Activated CD8-positive, alpha-beta T cell treated with anti-CD3 and anti-CD28 coated beads for 36 hours (primary cell): Measurements from ENCODE around the gene UBE2J2. TPM values are rescaled to one million over a fixed set of nuclear protein-coding genes. Genes with fewer than 3 reads are reported as not detected.
"Not testable (repeated sequence)": the region's sequence is repeated elsewhere in the genome, so short reads cannot be mapped to it uniquely, and the experiment has no call there.

ENCODE experiments used
- ATAC-seq: fragments of 200-7000 bp; cut with Tn5 transposase; one replicate; pipeline ENCODE4 v1.10.0; 2021; ENCODE audit warnings: mild to moderate bottlenecking, moderate library complexity
- CTCF ChIA-PET: fragments of 350-600 bp; sonication (Branson Sonifier 250); formaldehyde crosslinking; loops from one replicate; lab custom pipeline; 2021; ENCODE audit warnings: antibody characterized with exemption; lab: Charles Lee
- POLR2A ChIA-PET: fragments of 350-600 bp; sonication (Branson Sonifier 250); formaldehyde crosslinking; loops from one replicate; lab custom pipeline; 2021; ENCODE audit warnings: antibody characterized with exemption; lab: Charles Lee
- DNase-seq: peaks from one replicate; pipeline ENCODE4 v3.0.0-alpha.2; 2020
- H3K27ac Mint-ChIP-seq: one replicate; pipeline ENCODE4 v1.8.0; 2021; ENCODE audit warnings: mild to moderate bottlenecking, mixed read lengths
- H3K27me3 Mint-ChIP-seq: one replicate; pipeline ENCODE4 v1.8.0; 2021; ENCODE audit warnings: mixed read lengths
- H3K36me3 Mint-ChIP-seq: one replicate; pipeline ENCODE4 v1.8.0; 2021; ENCODE audit warnings: low read depth, mixed read lengths
- H3K4me1 Mint-ChIP-seq: one replicate; pipeline ENCODE4 v1.8.0; 2021; ENCODE audit warnings: low read depth, mixed read lengths
- H3K4me3 Mint-ChIP-seq: one replicate; pipeline ENCODE4 v1.8.0; 2021; ENCODE audit warnings: mild to moderate bottlenecking, moderate library complexity, mixed read lengths
- H3K9me3 Mint-ChIP-seq: one replicate; pipeline ENCODE4 v1.8.0; 2021; ENCODE audit warnings: mixed read lengths
- intact Hi-C: fragments of 100-400 bp; cut with micrococcal nuclease; formaldehyde crosslinking; loops from one replicate; pipeline ENCODE4 v1.10.0; 2022
- total RNA-seq, 2 experiments: library from RNA; stranded (reverse); gene quantifications; one replicate each; pipeline ENCODE4 v1.2.3, GENCODE V29; 2021
- TF ChIP-seq, protein P1 (sequence below): fragments of 200-600 bp; IDR thresholded peaks from one replicate; pipeline ENCODE4 v1.8.0; 2022; ENCODE audit warnings: antibody characterized with exemption, mild to moderate bottlenecking

UBE2J2 gene
- total RNA-seq, 2 experiments from 2014 or later, result 52.3 to 59.2 TPM

DNA sequence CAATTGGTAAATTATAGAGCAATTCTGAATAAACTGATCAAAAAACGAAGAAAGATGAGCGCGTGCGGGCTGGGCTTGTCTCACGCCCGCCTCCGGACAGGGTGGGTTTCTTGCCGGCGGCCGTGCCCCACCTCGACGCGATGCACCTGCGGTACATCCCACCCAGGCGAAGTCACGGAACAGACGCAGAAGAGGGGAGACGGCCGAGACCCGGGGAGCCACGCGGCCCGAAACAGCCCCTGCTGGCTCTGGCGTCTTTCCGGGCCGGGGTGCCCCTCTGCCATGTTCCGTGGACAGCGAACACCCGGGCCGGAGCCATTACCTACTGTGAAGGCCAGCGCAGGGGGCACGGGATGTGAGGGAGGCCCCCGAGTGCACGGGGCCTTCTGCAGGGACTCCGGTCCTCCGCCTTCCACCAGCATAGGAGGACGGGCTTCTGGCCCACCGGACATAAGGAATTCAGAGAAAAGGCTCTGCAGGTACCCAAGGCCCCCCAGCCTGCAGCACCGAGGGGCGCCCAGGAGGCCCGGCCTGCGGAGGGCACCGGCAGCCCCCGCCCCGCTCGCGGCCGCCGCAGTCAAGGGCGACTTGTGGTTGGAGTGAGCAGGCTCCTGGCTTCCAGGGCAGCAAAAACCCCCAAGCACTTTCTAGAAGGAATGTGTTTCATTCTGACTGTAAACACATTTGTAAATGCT is 19.5 kb downstream of the UBE2J2 start:
- CTCF ChIA-PET, result no interaction called here
- Mint-ChIP-seq H3K9me3 (no peaks in the 10 kb centered on the region), H3K36me3 (peaks cover 33% of the 10 kb centered on the region), H3K4me1 (peaks cover 16% of the 10 kb centered on the region), H3K4me3 (no peak overlapping the region), H3K27ac (no peak overlapping the region), H3K27me3 (no peaks in the 10 kb centered on the region)
- intact Hi-C loops, result no loop called here
- no peak for DNase-seq
- POLR2A ChIA-PET, result interaction anchor here (0.6 kb wide), 1 partner anchor 60 kb away, joined by 3 read pairs; no protein-coding TSS in a partner anchor
- TF ChIP-seq, protein P1, sequence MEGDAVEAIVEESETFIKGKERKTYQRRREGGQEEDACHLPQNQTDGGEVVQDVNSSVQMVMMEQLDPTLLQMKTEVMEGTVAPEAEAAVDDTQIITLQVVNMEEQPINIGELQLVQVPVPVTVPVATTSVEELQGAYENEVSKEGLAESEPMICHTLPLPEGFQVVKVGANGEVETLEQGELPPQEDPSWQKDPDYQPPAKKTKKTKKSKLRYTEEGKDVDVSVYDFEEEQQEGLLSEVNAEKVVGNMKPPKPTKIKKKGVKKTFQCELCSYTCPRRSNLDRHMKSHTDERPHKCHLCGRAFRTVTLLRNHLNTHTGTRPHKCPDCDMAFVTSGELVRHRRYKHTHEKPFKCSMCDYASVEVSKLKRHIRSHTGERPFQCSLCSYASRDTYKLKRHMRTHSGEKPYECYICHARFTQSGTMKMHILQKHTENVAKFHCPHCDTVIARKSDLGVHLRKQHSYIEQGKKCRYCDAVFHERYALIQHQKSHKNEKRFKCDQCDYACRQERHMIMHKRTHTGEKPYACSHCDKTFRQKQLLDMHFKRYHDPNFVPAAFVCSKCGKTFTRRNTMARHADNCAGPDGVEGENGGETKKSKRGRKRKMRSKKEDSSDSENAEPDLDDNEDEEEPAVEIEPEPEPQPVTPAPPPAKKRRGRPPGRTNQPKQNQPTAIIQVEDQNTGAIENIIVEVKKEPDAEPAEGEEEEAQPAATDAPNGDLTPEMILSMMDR, result no peak
- ATAC-seq, result no peak

GRCh38 chr1:1253314-1253713 is 20.3 kb downstream of the UBE2J2 start:
- Mint-ChIP-seq H3K9me3 (no peaks in the 10 kb centered on the region), H3K4me3 (no peak overlapping the region), H3K27ac (no peak overlapping the region), H3K27me3 (no peaks in the 10 kb centered on the region), H3K36me3 (peaks cover 30% of the 10 kb centered on the region), H3K4me1 (peaks cover 16% of the 10 kb centered on the region)
- CTCF ChIA-PET, result no interaction called here
- ATAC-seq (no peak), DNase-seq (no peak)
- TF ChIP-seq, protein P1, result no peak
- POLR2A ChIA-PET, result no interaction called here
- intact Hi-C loops, result no loop called here

DNA sequence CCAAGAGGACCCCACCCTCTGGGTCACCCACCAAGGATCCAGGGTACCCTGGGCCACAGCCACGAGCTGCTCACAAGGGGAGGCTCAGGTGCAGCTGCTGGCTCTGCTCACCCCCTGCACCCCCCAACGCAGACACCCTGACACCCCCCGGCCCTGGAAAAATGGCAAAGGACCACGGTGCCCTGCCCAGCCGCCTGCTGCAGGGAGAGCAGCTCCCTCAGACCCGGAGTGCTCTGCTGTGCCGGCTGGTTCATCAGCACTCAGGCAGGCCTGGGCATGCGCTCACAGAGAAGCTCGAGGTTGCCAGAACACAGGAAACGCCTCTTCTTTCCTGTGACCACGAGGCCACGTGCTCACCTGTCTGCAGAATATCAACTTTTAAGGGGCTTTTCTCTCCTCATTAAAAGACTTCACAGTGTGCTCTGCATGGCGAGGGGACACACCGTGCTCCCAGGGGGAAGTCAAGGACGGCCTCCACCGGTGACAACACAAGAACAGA is 22.8 kb downstream of the UBE2J2 start:
- peak; percentile 95 for DNase-seq
- H3K27me3 Mint-ChIP-seq, result no peaks in the 10 kb centered on the region
- H3K9me3 Mint-ChIP-seq, result no peaks in the 10 kb centered on the region
- intact Hi-C loops, result no loop called here
- H3K4me3 Mint-ChIP-seq, result peak overlapping the region; percentile 15
- H3K36me3 Mint-ChIP-seq, result peaks cover 21% of the 10 kb centered on the region
- TF ChIP-seq, protein P1, result no peak
- peak; percentile 95 for ATAC-seq
- peaks cover 16% of the 10 kb centered on the region for H3K4me1 Mint-ChIP-seq
- CTCF ChIA-PET, result interaction anchor here (0.7 to 3.5 kb wide), 15 partner anchors 12 to 268 kb away, joined by 3 to 50 read pairs (median 4); no protein-coding TSS in a partner anchor
- POLR2A ChIA-PET, result interaction anchor here (0.6 to 1.5 kb wide), 10 partner anchors 9 to 237 kb away, joined by 3 to 6 read pairs (median 4); partner anchors contain the start of genes B3GALT6, ISG15, SDF4 and UBE2J2
- H3K27ac Mint-ChIP-seq, result peak overlapping the region; percentile 94

DNA sequence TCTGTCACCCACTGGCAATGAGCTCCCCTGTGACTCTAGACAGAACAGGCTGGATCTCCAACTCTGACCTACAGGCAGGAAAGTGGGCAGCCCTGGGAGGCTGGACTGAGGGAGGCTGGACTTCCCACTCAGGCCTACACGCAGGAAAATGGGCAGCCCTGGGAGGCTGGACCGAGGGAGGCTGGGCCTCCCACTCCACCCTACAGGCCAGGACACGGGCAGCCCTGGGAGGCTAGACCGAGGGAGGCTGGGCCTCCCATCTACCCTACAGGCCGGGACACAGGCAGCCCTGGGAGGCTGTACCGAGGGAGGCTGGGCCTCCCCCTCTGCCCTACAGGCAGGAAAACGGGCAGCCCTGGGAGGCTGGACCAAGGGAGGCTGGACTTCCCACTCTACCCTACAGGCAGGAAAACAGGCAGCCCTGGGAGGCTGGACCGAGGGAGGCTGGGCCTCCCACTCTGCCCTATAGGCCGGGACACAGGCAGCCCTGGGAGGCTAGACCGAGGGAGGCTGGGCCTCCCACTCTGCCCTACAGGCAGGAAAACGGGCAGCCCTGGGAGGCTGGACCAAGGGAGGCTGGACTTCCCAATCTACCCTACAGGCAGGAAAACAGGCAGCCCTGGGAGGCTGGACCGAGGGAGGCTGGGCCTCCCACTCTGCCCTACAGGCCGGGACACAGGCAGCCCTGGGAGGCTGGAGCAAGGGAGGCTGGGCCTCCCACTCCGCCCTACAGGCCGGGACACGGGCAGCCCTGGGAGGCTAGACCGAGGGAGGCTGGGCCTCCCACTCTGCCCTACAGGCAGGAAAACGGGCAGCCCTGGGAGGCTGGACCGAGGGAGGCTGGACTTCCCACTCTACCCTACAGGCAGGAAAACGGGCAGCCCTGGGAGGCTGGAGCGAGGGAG is 25.4 kb downstream of the UBE2J2 start:
- DNase-seq, H3K27ac Mint-ChIP-seq, H3K27me3 Mint-ChIP-seq, H3K4me3 Mint-ChIP-seq, H3K9me3 Mint-ChIP-seq, intact Hi-C loops, CTCF ChIA-PET, POLR2A ChIA-PET, ATAC-seq: not testable (repeated sequence)
- H3K36me3 Mint-ChIP-seq, result peaks cover 15% of the 10 kb centered on the region
- peaks cover 16% of the 10 kb centered on the region for H3K4me1 Mint-ChIP-seq

- DNase-seq (no peak), ATAC-seq (no peak)
- intact Hi-C loops, result no loop called here
- Mint-ChIP-seq H3K4me3 (no peak overlapping the region), H3K9me3 (no peaks in the 10 kb centered on the region), H3K27ac (no peak overlapping the region), H3K4me1 (peaks cover 16% of the 10 kb centered on the region), H3K36me3 (peaks cover 8% of the 10 kb centered on the region), H3K27me3 (no peaks in the 10 kb centered on the region)
- ChIA-PET CTCF (interaction anchor here (1.4 kb wide), 1 partner anchor 16 kb away, joined by 3 read pairs; no protein-coding TSS in a partner anchor), POLR2A (interaction anchor here (1.6 kb wide), 1 partner anchor 16 kb away, joined by 5 read pairs; the partner anchor contains the start of gene SDF4)
- TF ChIP-seq, protein P1, result no peak
These were observed 26.2 kb downstream of the UBE2J2 start for GRCh38 chr1:1247341-1247913.
